HUES64 (cell line): ENCODE measurements around the gene C6orf15. TPM values are rescaled to one million over a fixed set of nuclear protein-coding genes. Genes with fewer than 3 reads are reported as not detected.

Experiments used
- H3K27ac ChIP-seq: 2 replicates; pipeline ENCODE4 v1.7.0; 2013; ENCODE audit warnings: low read depth, low read length, inconsistent platforms
- H3K27me3 ChIP-seq: 2 replicates; pipeline ENCODE4 v1.6.1; 2013; ENCODE audit warnings: mild to moderate bottlenecking, low read length; ENCODE audit not compliant: insufficient read depth
- H3K36me3 ChIP-seq: 2 replicates; pipeline ENCODE4 v1.6.1; 2013; ENCODE audit warnings: mild to moderate bottlenecking, low read length; ENCODE audit not compliant: insufficient read depth
- H3K4me1 ChIP-seq: 2 replicates; pipeline ENCODE4 v1.6.1; 2013; ENCODE audit warnings: mild to moderate bottlenecking, low read length, moderate library complexity; ENCODE audit not compliant: insufficient read depth
- H3K4me3 ChIP-seq: 2 replicates; pipeline ENCODE4 v1.5.1; 2013; ENCODE audit warnings: mild to moderate bottlenecking, low read length, moderate library complexity
- H3K9ac ChIP-seq: 2 replicates; pipeline ENCODE4 v1.6.1; 2013; ENCODE audit warnings: mild to moderate bottlenecking, low read depth, low read length
- H3K9me3 ChIP-seq: 2 replicates; pipeline ENCODE4 v1.6.1; 2013; ENCODE audit warnings: low read depth, low read length; ENCODE audit not compliant: insufficient read depth
- WGBS: fragments of 150-250, 120-280 bp; methylation state at CpG from one replicate; pipeline ENCODE4 v1.1.7; 2013; ENCODE audit warnings: missing lambda C conversion rate; 5-methylcytosine and 5-hydroxymethylcytosine counted together
- polyA plus RNA-seq, 2 experiments: library from polyadenylated mRNA; stranded (reverse); fragments of 50-300 nt; gene quantifications; one replicate each; pipeline ENCODE4 v1.2.3, GENCODE V29; 2013

C6orf15 gene
- not detected for polyA plus RNA-seq (2013, experiment 1 of 2)
- not detected for polyA plus RNA-seq (2013, experiment 2 of 2)

DNA sequence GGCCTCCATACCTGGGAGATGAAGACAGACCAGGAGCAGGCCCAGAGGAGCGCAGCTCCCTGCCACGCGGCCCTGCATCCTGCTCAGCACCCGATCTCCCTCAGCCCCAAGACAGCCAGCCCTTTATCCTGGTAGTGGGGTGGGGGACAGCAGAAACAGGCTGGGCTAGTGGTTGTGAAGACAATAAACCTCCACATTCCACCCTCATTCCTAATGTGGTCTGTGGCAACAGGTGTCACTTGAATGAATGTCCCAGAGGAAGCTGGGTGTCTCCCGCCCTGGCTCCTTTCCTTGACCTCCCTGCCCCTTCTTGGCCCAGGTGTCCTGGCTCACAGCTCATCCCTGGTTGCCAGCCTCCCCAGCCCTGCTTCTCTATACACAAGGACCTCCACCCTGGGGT lies at the start of gene C6orf15:
C6orf15 (minus strand) TSS at position 98 of the 400 bp plus-strand sequence; CDS start at position 78, 20 bp downstream.
- 77% methylated on average over 4 of the region's 5 CpGs for WGBS

GRCh38 chr6:31161216-31162126 lies 49.1 kb upstream of the C6orf15 start:
- Histone ChIP-seq H3K36me3 (peaks cover 51% of the 10 kb centered on the region), H3K27ac (peak overlapping the region; percentile 44; the same call in 1 of the 2 replicates), H3K4me3 (no peak overlapping the region), H3K27me3 (peaks cover 4% of the 10 kb centered on the region; the same call in 1 of the 2 replicates), H3K9me3 (no peaks in the 10 kb centered on the region), H3K4me1 (peaks cover 19% of the 10 kb centered on the region; the same call in 1 of the 2 replicates), H3K9ac (no peak overlapping the region)
- 88% methylated on average over 19 of the region's 19 CpGs for WGBS

More for the DNA sequence above, at the start of gene C6orf15:
- Histone ChIP-seq H3K9ac (no peak within 1 kb of the TSS), H3K36me3 (no peaks in the 10 kb centered on the region), H3K9me3 (no peaks in the 10 kb centered on the region), H3K27ac (no peak within 1 kb of the TSS), H3K4me3 (no peak within 1 kb of the TSS), H3K27me3 (peaks cover 9% of the 10 kb centered on the region), H3K4me1 (peaks cover 28% of the 10 kb centered on the region)

DNA sequence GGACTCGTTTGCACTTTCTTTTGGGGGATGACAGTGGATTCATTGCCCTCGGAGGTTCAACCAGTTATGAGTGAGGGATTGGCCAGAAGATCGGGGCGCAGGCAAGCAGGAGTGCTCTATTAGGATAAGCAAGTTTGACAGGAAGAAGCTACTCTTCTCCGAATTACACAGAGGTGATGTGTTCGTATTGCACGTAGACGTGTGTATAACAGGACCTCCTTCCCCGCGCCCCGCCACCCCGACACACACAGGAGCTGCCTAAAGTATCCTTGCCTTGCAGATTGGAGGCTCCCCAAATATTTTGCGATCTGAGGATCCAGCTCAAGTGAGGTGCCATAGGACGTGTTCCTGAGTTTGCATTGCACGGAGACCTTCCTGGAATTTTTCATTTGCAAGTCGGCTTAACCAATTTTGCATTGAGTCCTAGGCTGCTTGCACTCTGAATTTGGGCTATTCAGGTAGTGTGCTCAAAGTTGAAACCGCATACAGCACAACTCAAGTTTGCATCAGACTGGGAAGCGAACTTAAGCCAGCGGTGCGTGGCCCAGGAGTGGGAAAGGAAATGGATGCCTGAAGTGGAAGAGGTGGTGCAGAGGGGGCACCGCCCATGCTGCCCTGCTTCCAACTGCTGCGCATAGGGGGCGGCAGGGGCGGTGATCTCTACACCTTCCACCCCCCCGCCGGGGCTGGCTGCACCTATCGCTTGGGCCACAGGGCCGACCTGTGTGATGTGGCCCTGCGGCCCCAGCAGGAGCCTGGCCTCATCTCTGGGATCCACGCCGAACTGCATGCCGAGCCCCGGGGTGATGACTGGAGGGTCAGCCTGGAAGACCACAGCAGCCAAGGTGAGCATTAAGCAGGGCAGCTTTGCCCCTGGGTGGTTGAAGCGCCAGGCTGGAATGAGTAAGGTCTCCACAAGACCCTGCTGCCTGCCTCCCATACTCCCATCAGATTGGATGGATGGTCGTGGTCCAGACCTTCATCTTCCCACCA lies 46.8 kb upstream of the C6orf15 start:
- peak overlapping the region; percentile 80 for H3K4me3 ChIP-seq
- H3K36me3 ChIP-seq: peaks cover 53% of the 10 kb centered on the region
- WGBS: 6% methylated on average over 35 of the region's 35 CpGs
- H3K9me3 ChIP-seq: no peaks in the 10 kb centered on the region
- peaks cover 4% of the 10 kb centered on the region; the same call in 1 of the 2 replicates for H3K27me3 ChIP-seq
- no peak overlapping the region; the same call in 1 of the 2 replicates for H3K27ac ChIP-seq
- peak overlapping the region; percentile 48; the same call in 1 of the 2 replicates for H3K9ac ChIP-seq
- peaks cover 12% of the 10 kb centered on the region; the same call in 1 of the 2 replicates for H3K4me1 ChIP-seq

DNA sequence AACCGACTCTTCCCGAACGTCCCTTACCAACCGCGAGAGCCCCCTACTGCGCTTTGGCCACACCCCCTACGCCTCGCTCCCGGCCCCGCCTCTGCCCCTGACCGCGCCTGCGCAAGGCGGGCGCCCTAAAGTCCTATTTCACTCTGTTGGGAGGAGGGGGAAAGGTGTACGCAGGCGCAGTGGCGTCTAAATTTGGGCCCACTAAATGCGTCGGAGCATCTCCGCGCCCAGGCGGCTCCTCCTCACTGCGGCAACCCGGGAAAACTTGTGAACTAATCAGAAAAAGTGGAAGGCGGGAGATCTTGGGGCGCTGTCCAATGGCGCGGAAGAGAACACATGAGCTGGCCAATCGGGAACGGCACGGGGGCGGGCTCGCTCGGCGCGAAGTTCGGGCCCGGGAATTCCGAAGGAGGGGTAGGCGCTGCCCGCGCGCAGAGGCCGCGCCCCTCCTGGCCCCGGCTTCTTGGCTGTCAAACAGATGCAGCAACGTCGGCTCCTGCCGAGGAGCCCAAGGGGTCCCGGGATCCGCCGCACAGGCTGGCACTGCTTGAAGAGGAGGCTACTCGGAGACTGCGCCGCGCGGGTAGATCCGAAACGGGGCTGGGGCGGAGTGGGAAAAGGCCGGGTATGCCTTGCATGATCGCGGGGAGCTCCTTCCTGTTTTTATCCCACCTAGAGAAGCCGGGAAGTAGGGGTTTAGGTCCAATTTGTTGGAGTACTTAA lies 45.9 kb upstream of the C6orf15 start, which contains the start of gene TCF19:
TCF19 (plus strand) TSS at position 450 of the 723 bp plus-strand sequence. CDS start 881 bp downstream, outside the sequence.
- peaks cover 12% of the 10 kb centered on the region; the same call in 1 of the 2 replicates for H3K4me1 ChIP-seq
- H3K9me3 ChIP-seq: no peaks in the 10 kb centered on the region
- peak within 1 kb of the TSS; percentile 66; the same call in 1 of the 2 replicates for H3K27ac ChIP-seq
- peak within 1 kb of the TSS; percentile 66 for H3K9ac ChIP-seq
- H3K27me3 ChIP-seq: peaks cover 4% of the 10 kb centered on the region; the same call in 1 of the 2 replicates
- H3K4me3 ChIP-seq: peak within 1 kb of the TSS; percentile 80
- under 1% methylated on average over 65 of the region's 65 CpGs for WGBS
- H3K36me3 ChIP-seq: peaks cover 49% of the 10 kb centered on the region

- peaks cover 12% of the 10 kb centered on the region; the same call in 1 of the 2 replicates for H3K4me1 ChIP-seq
- H3K9me3 ChIP-seq: no peaks in the 10 kb centered on the region
- peak within 1 kb of the TSS; percentile 80 for H3K4me3 ChIP-seq
- peak within 1 kb of the TSS; percentile 66; the same call in 1 of the 2 replicates for H3K27ac ChIP-seq
- WGBS: 9% methylated on average over 14 of the region's 14 CpGs
- peaks cover 42% of the 10 kb centered on the region for H3K36me3 ChIP-seq
- H3K27me3 ChIP-seq: peaks cover 4% of the 10 kb centered on the region; the same call in 1 of the 2 replicates
- H3K9ac ChIP-seq: peak within 1 kb of the TSS; percentile 66
These were observed 45.3 kb upstream of the C6orf15 start, which contains the start of gene CCHCR1 for GRCh38 chr6:31157513-31158139. TSS of gene CCHCR1 (minus strand) at chr6:31157802. CDS start at chr6:31157600, 202 bp downstream.

DNA sequence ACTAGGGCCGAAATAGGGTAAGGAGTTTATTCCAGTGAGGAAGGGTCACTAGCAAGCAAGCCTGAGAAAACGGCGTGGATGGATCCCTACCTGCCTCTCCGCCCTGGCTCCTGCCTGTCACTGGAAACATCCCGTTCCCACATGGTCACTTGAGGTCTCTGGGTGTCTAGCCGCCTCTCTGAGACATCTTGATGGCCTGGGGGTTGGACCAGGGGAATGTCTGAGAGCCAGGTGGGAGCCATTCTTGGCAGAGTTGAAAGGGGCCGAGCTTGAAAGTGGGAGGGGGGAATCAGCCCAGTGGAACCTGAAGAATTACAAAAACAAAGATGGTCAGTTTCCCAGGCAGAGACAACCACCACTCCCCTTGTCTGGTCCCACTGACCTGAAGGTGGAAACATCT lies 44.3 kb upstream of the C6orf15 start:
- H3K4me1 ChIP-seq: peaks cover 12% of the 10 kb centered on the region; the same call in 1 of the 2 replicates
- no peak overlapping the region for H3K27ac ChIP-seq
- 0 out of 2 replicates have a peak overlapping the region, but pooled peaks have one; percentile 80 for H3K4me3 ChIP-seq
- peaks cover 4% of the 10 kb centered on the region; the same call in 1 of the 2 replicates for H3K27me3 ChIP-seq
- H3K9ac ChIP-seq: no peak overlapping the region
- peaks cover 32% of the 10 kb centered on the region for H3K36me3 ChIP-seq
- H3K9me3 ChIP-seq: no peaks in the 10 kb centered on the region
- WGBS: 93% methylated on average over 7 of the region's 7 CpGs

- Histone ChIP-seq H3K27ac (no peak overlapping the region), H3K4me1 (peaks cover 6% of the 10 kb centered on the region; the same call in 1 of the 2 replicates), H3K4me3 (no peak overlapping the region), H3K9ac (no peak overlapping the region), H3K27me3 (no peaks in the 10 kb centered on the region; the same call in 1 of the 2 replicates), H3K36me3 (peaks cover 40% of the 10 kb centered on the region), H3K9me3 (no peaks in the 10 kb centered on the region)
- WGBS: 97% methylated on average over 15 of the region's 15 CpGs
These were observed 42.1 kb upstream of the C6orf15 start for GRCh38 chr6:31154436-31154835.

DNA sequence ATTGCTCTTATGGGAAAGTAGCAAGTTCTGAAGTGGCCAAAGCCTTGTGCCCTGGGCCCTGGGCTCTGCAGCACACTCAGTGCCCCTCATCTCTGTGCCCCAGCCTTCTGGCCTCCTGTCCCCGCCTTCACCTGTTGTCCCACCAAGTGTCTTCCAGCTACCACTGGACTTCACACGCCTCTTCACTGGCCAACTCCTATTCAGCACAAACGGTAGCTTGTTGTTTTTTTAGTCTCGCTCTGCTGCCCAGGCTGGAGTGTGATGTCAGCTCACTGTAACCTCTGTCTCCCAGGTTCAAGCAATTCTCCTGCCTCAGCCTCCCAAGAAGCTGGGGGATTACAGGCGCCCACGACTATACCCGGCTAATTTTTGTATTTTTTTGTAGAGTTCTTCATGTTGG lies 40.4 kb upstream of the C6orf15 start:
- H3K27me3 ChIP-seq: no peaks in the 10 kb centered on the region
- H3K9ac ChIP-seq: no peak overlapping the region
- H3K4me3 ChIP-seq: no peak overlapping the region
- peaks cover 6% of the 10 kb centered on the region; the same call in 1 of the 2 replicates for H3K4me1 ChIP-seq
- no peak overlapping the region for H3K27ac ChIP-seq
- no peaks in the 10 kb centered on the region for H3K9me3 ChIP-seq
- peaks cover 47% of the 10 kb centered on the region for H3K36me3 ChIP-seq
- 93% methylated on average over 7 of the region's 7 CpGs for whole genome bisulfite sequencing

- H3K4me1 ChIP-seq: no peaks in the 10 kb centered on the region
- H3K9ac ChIP-seq: no peak overlapping the region
- 96% methylated on average over 6 of the region's 6 CpGs for WGBS
- peaks cover 51% of the 10 kb centered on the region for H3K36me3 ChIP-seq
- no peak overlapping the region for H3K4me3 ChIP-seq
- no peaks in the 10 kb centered on the region for H3K9me3 ChIP-seq
- H3K27ac ChIP-seq: no peak overlapping the region
- no peaks in the 10 kb centered on the region for H3K27me3 ChIP-seq
These were observed 37.6 kb upstream of the C6orf15 start for GRCh38 chr6:31149827-31150447.
